ENCODE results near the gene AP3S2.
"Not testable (repeated sequence)": the region's sequence is repeated elsewhere in the genome, so short reads cannot be mapped to it uniquely, and the experiment has no call there.

The AP3S2 gene

GRCh38 chr15:89893696-89894447 lies at the start of gene AP3S2:
Gene AP3S2 (minus strand): TSS chr15:89893994. CDS start chr15:89893949, 45 bp downstream.
- peak within 1 kb of the TSS; percentile 94 for H3K4me3 ChIP-seq (ENCODE audit: low read length)
- peak; percentile 96 for DNase-seq (ENCODE audit: low read depth)
- TF ChIP-seq, protein P1, sequence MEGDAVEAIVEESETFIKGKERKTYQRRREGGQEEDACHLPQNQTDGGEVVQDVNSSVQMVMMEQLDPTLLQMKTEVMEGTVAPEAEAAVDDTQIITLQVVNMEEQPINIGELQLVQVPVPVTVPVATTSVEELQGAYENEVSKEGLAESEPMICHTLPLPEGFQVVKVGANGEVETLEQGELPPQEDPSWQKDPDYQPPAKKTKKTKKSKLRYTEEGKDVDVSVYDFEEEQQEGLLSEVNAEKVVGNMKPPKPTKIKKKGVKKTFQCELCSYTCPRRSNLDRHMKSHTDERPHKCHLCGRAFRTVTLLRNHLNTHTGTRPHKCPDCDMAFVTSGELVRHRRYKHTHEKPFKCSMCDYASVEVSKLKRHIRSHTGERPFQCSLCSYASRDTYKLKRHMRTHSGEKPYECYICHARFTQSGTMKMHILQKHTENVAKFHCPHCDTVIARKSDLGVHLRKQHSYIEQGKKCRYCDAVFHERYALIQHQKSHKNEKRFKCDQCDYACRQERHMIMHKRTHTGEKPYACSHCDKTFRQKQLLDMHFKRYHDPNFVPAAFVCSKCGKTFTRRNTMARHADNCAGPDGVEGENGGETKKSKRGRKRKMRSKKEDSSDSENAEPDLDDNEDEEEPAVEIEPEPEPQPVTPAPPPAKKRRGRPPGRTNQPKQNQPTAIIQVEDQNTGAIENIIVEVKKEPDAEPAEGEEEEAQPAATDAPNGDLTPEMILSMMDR (IDR thresholded peaks at IDR 0.05; ENCODE audit: insufficient read depth, low read depth, low read length, missing control alignments), result no peak

- no peak overlapping the region for H3K4me3 ChIP-seq (ENCODE audit: low read length)
- TF ChIP-seq, protein P1 (IDR thresholded peaks at IDR 0.05; ENCODE audit: insufficient read depth, low read depth, low read length, missing control alignments), result no peak
- DNase-seq (ENCODE audit: low read depth), result no peak
Measured at GRCh38 chr15:89939910-89940309, 46.1 kb upstream of the AP3S2 start.

DNA sequence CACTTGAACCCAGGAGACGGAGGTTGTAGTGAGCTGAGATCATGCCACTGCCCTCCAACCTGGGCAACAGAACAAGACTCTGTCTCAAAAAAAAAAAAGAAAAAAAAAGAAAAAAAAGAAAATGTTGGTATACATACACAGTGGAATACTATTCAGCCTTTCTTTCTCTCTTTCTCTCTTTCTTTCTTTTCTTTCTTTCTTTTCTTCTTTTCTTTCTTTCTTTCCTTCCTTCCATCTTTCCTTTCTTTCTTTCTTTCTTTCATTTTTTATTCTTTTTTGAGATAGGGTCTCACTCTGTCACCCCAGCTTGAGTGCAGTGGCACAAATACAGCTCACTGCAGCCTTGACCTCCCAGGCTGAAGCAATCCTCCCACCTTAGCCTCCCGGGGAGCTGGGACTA lies 45.6 kb upstream of the AP3S2 start:
- DNase-seq (ENCODE audit: low read depth); H3K4me3 ChIP-seq (ENCODE audit: low read length): not testable (repeated sequence)

GRCh38 chr15:89937365-89938350 lies 43.9 kb upstream of the AP3S2 start:
- H3K4me3 ChIP-seq (ENCODE audit: low read length), result no peak overlapping the region
- TF ChIP-seq, protein P1 (IDR thresholded peaks at IDR 0.05; ENCODE audit: insufficient read depth, low read depth, low read length, missing control alignments), result no peak
- DNase-seq (ENCODE audit: low read depth), result peak; percentile 43

DNA sequence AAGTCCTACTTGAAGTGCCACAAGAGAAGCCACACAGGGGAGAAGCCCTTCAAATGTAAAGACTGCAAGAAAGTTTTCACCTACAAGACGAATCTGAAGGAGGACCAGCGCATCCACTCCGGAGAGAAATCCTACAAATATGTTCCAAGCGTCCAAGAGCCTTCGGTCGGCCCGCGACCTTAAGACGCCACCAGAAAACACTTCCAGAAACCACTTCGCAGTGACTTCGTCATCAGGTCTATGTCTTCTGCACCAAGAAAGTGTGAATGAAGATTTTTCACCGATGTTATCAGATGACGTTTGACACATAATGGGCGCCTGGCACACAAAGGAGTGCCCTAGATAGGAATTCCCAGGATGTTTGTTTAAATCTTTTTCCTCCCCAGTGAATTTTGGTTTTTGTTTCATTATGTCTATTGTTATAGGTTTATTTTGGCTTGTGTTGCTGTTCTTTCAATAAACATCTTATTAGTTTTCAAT lies 43.0 kb upstream of the AP3S2 start:
- no peak for DNase-seq (ENCODE audit: low read depth)
- TF ChIP-seq, protein P1 (IDR thresholded peaks at IDR 0.05; ENCODE audit: insufficient read depth, low read depth, low read length, missing control alignments), result no peak
- no peak overlapping the region for H3K4me3 ChIP-seq (ENCODE audit: low read length)

DNA sequence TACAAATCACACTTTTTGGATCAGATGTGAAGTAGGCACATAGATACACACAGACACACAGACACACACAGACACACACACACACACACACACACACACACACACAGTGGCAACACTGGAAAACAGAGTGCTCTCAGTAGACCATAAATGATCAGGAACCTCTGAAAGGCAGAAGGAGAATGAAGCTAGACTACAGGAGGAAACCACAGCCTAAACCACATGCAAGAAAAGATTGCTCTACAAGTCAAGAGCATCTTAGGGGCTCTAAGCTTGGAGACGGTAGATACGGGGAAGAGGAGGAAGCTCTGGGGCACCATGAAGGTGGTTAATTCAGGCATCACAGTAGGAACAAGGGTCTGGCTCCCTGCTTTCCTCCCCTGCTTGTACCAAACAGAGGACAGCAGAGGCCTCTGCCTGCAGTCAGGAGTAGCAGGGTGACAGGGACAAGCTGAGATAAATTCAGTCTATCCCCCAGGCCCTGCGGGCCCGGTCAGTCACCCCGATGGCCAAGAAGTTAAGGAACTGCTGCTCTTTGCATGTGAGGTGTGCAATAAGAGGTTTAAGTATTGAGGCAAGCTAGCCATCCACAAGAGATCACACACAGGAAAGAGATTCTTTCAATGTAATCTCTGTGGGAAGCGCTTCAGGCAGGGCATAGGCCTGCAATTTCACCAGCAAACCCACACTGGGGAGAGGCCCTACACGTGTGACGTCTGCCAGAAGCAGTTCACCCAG lies 42.4 kb upstream of the AP3S2 start:
- TF ChIP-seq, protein P1 (IDR thresholded peaks at IDR 0.05; ENCODE audit: insufficient read depth, low read depth, low read length, missing control alignments), result no peak
- no peak for DNase-seq (ENCODE audit: low read depth)
- no peak overlapping the region for H3K4me3 ChIP-seq (ENCODE audit: low read length)

Measured in epithelial cell of esophagus (primary cell).